Thyroid gland (tissue), 4 donors: ENCODE results near the gene ARSJ.

Source experiments
- POLR2A ChIP-seq, 2 donors: fragments of 450-650 bp; IDR thresholded peaks; one replicate each; pipeline ENCODE4 v1.6.1; 2017; ENCODE audit warnings: antibody characterized with exemption in 2 of 2, mild to moderate bottlenecking in 2 of 2, moderate library complexity in 1 of 2
- TF ChIP-seq, protein P1 (sequence below), 6 experiments: fragments of 200-600 bp in 3 of 6; fragments of 450-650 bp in 3 of 6; sonication (generic) in 3 of 6; IDR thresholded peaks; one replicate each; pipeline ENCODE4 v1.5.1; 2016 to 2019; ENCODE audit warnings: antibody characterized with exemption in 6 of 6, mild to moderate bottlenecking in 2 of 6, inconsistent platforms in 1 of 6, moderate library complexity in 1 of 6

DNA sequence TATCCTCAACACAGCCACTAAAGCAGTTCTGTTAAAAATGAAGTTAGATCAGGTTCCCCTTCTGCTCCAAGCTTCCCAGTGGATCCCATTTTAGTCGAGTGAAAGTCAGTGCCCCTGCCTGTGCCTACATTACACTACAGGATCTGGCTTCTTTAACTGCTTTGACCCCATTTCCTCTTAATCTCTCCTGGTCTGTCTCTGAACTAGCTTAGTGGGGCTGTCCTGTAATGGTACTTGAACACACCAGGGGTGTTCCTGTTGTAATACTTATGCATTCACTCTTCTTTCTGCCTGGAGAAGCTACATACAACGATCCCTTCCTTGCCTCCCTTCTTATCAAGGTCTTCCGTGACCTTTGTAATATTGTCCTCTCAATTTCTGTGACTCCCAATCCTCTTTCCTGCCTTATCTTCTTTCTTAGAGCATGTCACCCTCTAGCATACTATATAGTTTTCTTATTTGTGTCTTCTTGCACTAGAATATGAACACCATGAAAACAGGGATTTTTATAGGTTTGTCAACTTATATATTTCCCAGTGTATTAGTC lies 16.7 kb downstream of the ARSJ start:
- TF ChIP-seq, protein P1, sequence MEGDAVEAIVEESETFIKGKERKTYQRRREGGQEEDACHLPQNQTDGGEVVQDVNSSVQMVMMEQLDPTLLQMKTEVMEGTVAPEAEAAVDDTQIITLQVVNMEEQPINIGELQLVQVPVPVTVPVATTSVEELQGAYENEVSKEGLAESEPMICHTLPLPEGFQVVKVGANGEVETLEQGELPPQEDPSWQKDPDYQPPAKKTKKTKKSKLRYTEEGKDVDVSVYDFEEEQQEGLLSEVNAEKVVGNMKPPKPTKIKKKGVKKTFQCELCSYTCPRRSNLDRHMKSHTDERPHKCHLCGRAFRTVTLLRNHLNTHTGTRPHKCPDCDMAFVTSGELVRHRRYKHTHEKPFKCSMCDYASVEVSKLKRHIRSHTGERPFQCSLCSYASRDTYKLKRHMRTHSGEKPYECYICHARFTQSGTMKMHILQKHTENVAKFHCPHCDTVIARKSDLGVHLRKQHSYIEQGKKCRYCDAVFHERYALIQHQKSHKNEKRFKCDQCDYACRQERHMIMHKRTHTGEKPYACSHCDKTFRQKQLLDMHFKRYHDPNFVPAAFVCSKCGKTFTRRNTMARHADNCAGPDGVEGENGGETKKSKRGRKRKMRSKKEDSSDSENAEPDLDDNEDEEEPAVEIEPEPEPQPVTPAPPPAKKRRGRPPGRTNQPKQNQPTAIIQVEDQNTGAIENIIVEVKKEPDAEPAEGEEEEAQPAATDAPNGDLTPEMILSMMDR (IDR thresholded peaks at IDR 0.05), result no peak
- TF ChIP-seq POLR2A (IDR thresholded peaks at IDR 0.05), result no peak
